Activated naive CD4-positive, alpha-beta T cell treated with anti-CD3 and anti-CD28 coated beads for 36 hours (primary cell): ENCODE results near the gene CYB5R3. TPM values are rescaled to one million over a fixed set of nuclear protein-coding genes. Genes with fewer than 3 reads are reported as not detected.

Experiments
- CTCF ChIA-PET: fragments of 350-600 bp; sonication (Branson Sonifier 250); formaldehyde crosslinking; loops from one replicate; lab custom pipeline; 2021; ENCODE audit warnings: antibody characterized with exemption; lab: Charles Lee
- DNase-seq: peaks from one replicate; pipeline ENCODE4 v3.0.0-alpha.2; 2020
- H3K27ac Mint-ChIP-seq: one replicate; pipeline ENCODE4 v1.8.0; 2021; ENCODE audit warnings: mild to moderate bottlenecking, mixed read lengths
- H3K27me3 Mint-ChIP-seq: one replicate; pipeline ENCODE4 v1.8.0; 2021; ENCODE audit warnings: low read depth, mixed read lengths
- H3K36me3 Mint-ChIP-seq: one replicate; pipeline ENCODE4 v1.8.0; 2021; ENCODE audit warnings: low read depth, mixed read lengths
- H3K4me1 Mint-ChIP-seq: one replicate; pipeline ENCODE4 v1.8.0; 2021; ENCODE audit warnings: low read depth, mixed read lengths
- H3K4me3 Mint-ChIP-seq: one replicate; pipeline ENCODE4 v1.8.0; 2021; ENCODE audit warnings: mild to moderate bottlenecking, moderate library complexity, mixed read lengths
- H3K9me3 Mint-ChIP-seq: one replicate; pipeline ENCODE4 v1.8.0; 2021; ENCODE audit warnings: mixed read lengths
- intact Hi-C: fragments of 100-400 bp; cut with micrococcal nuclease; formaldehyde crosslinking; loops from one replicate; pipeline ENCODE4 v1.15.1; 2023
- total RNA-seq, 2 experiments: library from RNA; stranded (reverse); gene quantifications; one replicate each; pipeline ENCODE4 v1.2.3, GENCODE V29; 2021

CYB5R3 gene
- total RNA-seq, 2 experiments from 2014 or later = 61.2 to 63.9 TPM

DNA sequence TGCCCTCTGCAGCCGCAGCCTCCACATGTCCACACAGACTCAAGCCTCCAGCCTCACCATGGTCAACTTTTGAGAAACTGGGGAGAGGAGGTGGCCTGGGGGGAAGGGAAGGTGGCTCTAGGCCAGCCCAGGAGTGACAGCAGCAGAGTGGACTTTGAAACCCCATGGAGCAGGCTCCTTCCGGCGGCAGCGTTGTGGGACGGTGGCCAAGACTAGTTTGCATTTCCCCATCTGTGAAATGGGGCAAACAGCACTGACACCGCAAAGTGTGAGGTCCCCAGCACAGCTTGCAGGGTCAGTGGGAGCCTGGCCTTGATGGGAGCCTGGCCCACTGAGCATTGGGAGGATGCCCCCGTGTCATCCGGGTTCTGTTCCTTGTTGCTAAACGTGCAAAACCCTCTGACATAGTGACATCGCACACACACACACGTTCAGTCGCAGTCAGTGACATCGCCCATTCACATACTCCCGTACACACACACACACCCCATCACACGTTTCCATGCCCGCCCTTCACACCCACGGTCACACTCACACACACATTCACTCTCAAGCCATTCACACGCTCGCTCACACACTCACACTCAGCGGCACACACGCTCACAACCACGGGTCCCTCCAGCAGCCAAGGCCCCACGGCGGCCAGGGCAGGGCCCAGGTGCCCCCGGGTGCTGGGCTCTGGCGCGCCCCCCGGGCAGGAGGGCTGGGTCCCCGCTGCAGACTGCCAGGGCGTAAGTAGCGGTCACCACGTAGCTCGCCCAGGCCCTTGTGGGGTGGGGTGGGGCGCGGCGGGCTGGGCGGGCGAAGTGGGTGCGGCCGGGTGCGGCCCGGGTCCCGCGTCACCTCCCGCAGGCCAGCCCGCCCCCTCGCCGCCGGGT is 585 bp downstream of the CYB5R3 start:
- Mint-ChIP-seq H3K4me3 (peak overlapping the region; percentile 93), H3K36me3 (no peaks in the 10 kb centered on the region), H3K9me3 (no peaks in the 10 kb centered on the region), H3K27me3 (no peaks in the 10 kb centered on the region), H3K4me1 (peaks cover 31% of the 10 kb centered on the region), H3K27ac (peak overlapping the region; percentile 78)
- DNase-seq = peak; percentile 40
- intact Hi-C loops = loop anchor here (1.0 kb wide), 1 partner anchor 33 kb away; no protein-coding TSS in a partner anchor
- CTCF ChIA-PET = no interaction called here

DNA sequence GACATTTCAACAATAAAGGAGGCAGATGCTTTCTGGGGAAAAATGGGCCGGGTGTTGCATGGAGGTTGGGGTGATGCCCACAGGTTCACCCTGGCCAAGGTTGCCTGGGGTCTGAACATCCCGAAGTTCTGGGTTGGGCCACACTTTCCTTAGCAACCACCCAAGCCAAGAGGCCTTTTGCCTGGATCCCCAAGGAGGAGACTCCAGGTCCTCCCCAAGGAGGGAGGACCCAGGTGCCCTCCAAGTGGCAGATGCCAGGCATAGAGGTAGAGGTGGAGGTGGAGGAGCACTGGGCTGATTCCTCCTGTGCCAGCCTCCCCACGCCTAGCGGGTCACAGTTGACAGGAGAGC is 1.2 kb downstream of the CYB5R3 start:
- no peak overlapping the region for H3K27ac Mint-ChIP-seq
- no peaks in the 10 kb centered on the region for H3K27me3 Mint-ChIP-seq
- H3K9me3 Mint-ChIP-seq = no peaks in the 10 kb centered on the region
- H3K4me1 Mint-ChIP-seq = peaks cover 31% of the 10 kb centered on the region
- CTCF ChIA-PET = no interaction called here
- peak overlapping the region; percentile 93 for H3K4me3 Mint-ChIP-seq
- no peak for DNase-seq
- no peaks in the 10 kb centered on the region for H3K36me3 Mint-ChIP-seq
- intact Hi-C loops = no loop called here

DNA sequence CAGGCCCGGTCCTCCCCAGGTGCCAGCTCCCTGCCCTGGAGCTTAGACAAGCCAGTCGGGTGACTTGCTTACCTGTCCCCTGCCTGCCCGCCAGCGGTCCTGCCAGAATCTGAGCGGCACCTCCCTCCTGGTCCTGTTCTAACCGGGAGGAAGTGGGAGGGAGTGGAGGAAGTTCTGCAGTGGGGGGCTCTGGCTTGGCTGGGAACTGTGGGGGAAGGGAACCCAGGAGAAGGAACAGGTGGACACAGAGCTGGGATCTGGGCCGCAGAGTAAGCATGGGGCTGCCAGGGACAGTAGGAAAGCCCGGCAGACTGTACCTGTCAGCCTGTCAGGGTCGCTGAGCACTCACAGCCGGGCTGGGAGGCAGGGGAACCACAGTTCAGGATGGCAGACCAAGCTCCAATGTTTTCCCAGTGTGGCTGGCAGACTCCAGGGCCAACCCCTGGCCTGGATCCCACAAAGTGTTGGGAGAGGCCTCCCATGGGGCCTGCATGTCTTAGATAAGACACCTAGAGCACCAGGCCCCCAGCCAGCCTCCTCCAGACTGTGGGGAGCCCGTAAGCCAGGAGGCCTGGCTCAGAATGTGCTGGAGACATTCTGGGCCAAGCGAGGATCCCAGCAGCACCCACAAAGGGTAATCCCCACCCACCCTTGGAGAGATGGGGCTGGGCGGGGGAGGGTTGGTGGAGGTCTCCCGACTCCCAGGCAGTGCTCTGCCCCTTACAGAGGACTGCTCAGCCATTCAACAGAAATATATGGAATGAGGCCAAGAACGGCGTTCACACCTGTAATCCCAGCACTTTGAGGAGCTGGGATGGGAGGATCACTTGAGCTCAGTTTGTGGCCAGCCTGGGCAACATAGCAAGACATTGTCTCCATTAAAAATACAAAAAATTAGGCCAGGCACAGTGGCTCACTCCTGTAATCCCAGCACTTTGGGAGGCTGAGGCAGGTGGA is 2.3 kb downstream of the CYB5R3 start:
- Mint-ChIP-seq H3K4me1 (peaks cover 34% of the 10 kb centered on the region), H3K4me3 (no peak overlapping the region), H3K27ac (no peak overlapping the region), H3K27me3 (no peaks in the 10 kb centered on the region), H3K36me3 (no peaks in the 10 kb centered on the region), H3K9me3 (no peaks in the 10 kb centered on the region)
- intact Hi-C loops = no loop called here
- CTCF ChIA-PET = no interaction called here
- no peak for DNase-seq

DNA sequence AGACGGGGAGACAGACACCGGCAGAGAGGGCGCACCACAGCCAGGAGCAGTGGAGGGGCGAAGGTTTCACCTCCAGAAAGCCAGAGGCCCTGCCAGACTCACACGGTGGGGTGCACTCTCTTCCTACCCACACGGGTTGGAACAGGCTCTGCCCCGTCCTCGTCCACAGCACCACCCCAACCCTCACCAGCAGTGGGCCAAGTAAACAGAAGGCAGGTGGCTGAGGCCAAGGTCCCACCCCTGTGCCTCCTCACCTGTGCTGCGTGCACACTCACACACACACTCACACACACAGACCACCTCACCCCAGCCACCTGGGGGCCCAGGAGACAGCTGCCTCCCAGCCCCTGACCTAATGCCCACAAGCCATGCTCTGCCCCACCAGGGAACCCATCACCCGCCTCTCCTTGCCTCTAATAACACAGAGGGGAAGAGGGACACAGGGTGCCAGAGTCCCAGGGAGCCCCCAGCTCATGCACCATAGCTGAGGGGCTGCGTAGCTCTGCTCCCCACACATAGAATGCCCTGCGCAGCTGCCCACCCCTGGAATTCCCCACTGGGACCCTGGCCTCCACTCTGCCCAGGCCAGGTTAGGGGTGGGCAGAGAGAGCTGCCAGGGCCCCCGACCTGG is 3.1 kb downstream of the CYB5R3 start:
- Mint-ChIP-seq H3K4me1 (peaks cover 34% of the 10 kb centered on the region), H3K27me3 (no peaks in the 10 kb centered on the region), H3K36me3 (no peaks in the 10 kb centered on the region), H3K27ac (no peak overlapping the region), H3K9me3 (no peaks in the 10 kb centered on the region), H3K4me3 (no peak overlapping the region)
- CTCF ChIA-PET = no interaction called here
- DNase-seq = no peak
- intact Hi-C loops = no loop called here

DNA sequence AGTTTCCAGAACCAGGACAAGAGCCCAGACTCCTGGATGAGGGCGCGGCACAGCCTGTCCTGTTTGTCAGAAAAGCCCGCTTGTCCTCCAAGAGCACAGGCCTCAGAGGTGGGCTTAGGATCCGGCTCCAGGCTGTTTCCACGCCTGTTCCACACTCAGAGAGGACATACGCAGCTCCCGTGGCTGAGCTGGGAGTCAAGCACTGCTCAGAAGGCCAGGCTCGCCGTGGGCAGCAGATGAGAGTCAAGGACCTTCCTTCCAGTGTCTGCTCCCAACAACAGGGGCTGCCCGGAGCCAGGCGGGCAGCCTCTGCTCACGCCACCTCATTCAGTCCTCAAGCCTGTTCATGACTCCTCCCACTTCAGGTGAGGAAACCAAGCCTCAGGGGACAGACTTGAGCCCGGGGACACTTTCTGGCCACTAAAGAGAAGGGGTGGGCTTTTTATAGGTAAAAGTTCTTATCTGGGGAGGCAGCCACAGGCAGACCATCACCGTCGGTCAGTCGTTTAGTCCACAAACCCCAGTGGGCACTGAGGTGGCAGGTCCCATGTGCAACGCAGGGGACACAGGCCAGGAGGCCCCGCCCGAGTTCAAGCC is 3.8 kb downstream of the CYB5R3 start:
- H3K4me1 Mint-ChIP-seq = peaks cover 34% of the 10 kb centered on the region
- H3K27ac Mint-ChIP-seq = no peak overlapping the region
- no peaks in the 10 kb centered on the region for H3K36me3 Mint-ChIP-seq
- H3K9me3 Mint-ChIP-seq = no peaks in the 10 kb centered on the region
- intact Hi-C loops = no loop called here
- no peak overlapping the region for H3K4me3 Mint-ChIP-seq
- CTCF ChIA-PET = no interaction called here
- no peak for DNase-seq
- H3K27me3 Mint-ChIP-seq = no peaks in the 10 kb centered on the region

DNA sequence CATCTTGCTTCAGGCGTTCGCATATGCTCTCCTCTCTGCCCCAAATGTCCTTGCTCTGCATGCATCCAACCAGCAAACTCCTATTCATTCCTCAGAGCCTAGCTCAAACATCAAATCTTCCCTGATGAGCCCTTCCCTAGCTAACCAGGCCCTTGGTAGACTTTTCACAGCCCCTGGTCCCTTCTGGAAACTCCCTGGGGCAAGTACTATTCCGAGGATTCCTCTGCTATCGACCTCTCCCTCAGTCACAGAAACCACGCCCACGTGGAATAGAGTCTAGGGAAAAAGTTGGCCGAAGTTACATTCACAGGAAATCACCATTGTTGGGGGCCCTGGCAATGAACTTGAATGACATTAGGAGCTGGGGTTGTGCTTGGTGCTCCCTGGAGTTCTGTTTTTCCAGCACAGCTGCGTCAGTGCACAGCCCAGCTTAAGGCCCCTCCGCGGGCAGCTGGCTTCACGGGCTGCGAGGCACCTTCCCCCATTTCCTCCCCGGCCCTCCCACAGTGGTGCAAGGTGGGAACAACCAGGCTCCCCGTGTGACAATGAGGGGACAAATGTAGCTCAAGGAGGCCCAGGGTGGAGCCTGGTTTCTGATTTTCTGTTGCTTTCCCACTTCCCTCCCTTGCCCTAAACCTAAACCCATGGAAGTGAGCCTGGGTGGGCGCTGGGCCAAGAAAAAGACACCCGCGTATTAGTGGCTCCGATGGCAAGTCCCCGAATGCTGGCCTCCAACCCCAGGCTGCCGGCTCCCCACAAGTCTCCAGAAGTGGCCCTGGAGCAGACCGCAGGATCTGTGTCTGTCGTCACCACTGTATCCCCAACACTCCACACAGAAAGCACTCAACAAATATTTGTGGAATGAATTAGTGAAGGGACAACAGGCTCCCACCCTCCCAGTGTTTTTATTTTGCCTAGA is 4.5 kb downstream of the CYB5R3 start:
- no peak overlapping the region for H3K27ac Mint-ChIP-seq
- intact Hi-C loops = no loop called here

DNA sequence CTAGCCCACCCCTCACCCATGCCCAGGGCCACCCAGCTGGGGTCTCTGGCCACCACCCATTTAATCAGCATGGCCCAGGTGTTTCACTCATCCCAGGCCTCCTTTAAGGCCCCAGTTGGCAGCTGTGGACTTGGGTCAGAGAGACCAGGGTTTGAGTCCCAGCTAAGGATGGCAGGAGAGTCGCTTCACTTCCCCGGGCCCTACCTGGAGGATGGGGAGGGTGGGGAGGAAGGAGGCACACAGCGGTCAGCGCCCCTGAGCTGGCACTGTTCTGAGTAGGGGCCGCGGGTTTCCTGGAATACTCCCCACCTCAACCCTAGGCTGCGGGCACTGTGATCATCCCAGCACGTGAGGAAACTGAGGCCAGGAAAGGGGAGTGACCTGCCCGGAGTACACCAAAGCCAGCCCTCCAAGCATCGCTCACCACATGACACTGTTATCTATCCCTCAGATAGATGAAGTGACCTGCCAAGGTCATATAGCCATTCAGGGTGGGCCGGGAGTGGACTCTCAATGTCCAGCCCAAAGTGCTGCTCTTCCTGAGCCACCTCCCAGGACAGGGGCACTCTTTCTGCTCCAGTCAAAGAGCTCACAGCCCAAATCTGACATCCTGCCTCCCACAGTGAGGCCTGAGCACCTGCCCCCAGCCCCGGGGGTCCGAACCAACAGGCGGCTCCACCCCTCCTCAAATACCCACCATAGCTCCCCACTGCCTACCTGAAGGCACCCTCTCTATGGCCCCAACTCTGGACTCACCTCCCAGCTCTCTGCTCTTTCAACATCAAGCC is 5.4 kb downstream of the CYB5R3 start:
- no peak for DNase-seq
- Mint-ChIP-seq H3K4me1 (peaks cover 34% of the 10 kb centered on the region), H3K9me3 (no peaks in the 10 kb centered on the region), H3K36me3 (no peaks in the 10 kb centered on the region), H3K4me3 (no peak overlapping the region), H3K27ac (no peak overlapping the region), H3K27me3 (no peaks in the 10 kb centered on the region)
- CTCF ChIA-PET = interaction anchor here (0.6 kb wide), 1 partner anchor 446 kb away, joined by 3 read pairs; no protein-coding TSS in a partner anchor
- intact Hi-C loops = no loop called here

More for the DNA sequence above, 4.5 kb downstream of the CYB5R3 start:
- H3K9me3 Mint-ChIP-seq = no peaks in the 10 kb centered on the region
- no peaks in the 10 kb centered on the region for H3K36me3 Mint-ChIP-seq
- H3K4me3 Mint-ChIP-seq = no peak overlapping the region
- CTCF ChIA-PET = interaction anchor here (0.6 kb wide), 1 partner anchor 445 kb away, joined by 3 read pairs; no protein-coding TSS in a partner anchor
- H3K27me3 Mint-ChIP-seq = no peaks in the 10 kb centered on the region
- no peak for DNase-seq
- H3K4me1 Mint-ChIP-seq = peaks cover 34% of the 10 kb centered on the region

DNA sequence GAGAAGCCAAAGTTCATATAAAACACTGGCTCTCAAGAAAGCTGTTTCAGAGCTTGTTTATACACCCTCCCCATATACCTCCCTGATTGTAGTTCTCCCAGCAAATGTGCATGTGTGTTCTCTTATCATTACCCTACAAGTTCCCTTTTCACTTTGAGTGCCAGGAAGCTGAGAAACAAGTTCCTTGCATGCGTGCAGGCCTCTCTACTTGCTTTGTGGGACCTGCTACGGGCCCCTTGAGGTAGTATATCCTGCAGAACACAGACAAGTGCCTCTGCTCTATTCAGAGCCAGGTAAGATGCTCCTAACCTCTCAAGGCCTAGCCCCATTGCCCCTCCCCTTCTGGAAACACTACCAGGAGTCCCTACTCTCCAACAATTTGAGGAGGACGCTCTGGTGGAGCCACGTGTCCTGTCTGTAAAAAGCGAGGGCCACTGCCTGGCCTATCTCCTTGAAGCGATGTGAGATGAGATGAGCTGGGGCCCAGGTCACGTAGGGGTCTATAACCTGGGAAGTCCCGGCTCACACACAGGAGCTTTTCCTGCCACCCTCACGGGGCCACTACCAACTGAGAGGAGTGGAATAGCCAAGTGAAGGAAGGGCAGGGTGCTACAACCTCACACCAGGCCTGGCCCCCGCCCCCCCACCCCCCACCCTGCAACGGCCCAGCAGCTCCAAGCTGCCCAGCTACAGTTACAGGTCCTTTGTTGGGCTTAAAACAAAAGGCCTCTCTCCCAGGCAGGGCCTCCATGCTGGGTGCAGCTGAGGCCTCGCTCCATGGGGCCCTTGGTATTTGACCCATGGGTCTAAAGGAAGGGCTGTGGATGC is 6.2 kb downstream of the CYB5R3 start:
- Mint-ChIP-seq H3K27ac (no peak overlapping the region), H3K4me3 (no peak overlapping the region), H3K9me3 (no peaks in the 10 kb centered on the region), H3K36me3 (no peaks in the 10 kb centered on the region), H3K27me3 (no peaks in the 10 kb centered on the region), H3K4me1 (peaks cover 29% of the 10 kb centered on the region)
- CTCF ChIA-PET = no interaction called here
- intact Hi-C loops = no loop called here
- no peak for DNase-seq

DNA sequence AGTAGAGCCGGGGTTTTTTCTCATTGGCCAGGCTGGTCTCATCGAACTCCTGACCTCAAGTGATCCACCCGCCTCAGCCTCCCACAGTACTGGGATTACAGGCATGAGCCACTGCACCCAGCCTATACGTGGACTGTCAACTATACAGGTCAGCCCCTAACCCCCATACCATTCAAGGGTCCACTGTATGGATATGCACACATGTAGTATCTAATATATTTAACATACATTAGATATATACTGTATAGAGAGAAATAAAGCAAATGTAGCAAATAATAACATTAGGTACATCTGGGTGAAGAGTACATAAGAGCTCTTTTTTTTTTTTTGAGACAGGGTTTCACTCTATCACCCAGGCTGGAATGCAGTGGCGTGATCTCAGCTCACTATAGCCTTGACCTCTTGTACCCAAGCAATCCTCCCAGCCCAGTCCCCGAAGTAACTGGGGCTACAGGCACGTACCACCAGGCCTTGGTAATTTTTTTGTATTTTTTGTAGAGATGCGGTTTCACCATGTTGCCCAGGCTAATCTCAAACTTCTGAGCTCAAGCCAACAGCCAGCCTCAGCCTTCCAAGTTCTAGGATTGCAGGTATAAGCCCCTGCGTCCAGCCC is 7.3 kb downstream of the CYB5R3 start:
- no peaks in the 10 kb centered on the region for H3K27me3 Mint-ChIP-seq
- CTCF ChIA-PET = no interaction called here
- intact Hi-C loops = no loop called here
- no peak overlapping the region for H3K4me3 Mint-ChIP-seq
- H3K36me3 Mint-ChIP-seq = no peaks in the 10 kb centered on the region
- H3K27ac Mint-ChIP-seq = no peak overlapping the region
- no peak for DNase-seq
- H3K4me1 Mint-ChIP-seq = peaks cover 20% of the 10 kb centered on the region
- no peaks in the 10 kb centered on the region for H3K9me3 Mint-ChIP-seq
